ENCODE data around the gene SUSD4.

Gene SUSD4

DNA sequence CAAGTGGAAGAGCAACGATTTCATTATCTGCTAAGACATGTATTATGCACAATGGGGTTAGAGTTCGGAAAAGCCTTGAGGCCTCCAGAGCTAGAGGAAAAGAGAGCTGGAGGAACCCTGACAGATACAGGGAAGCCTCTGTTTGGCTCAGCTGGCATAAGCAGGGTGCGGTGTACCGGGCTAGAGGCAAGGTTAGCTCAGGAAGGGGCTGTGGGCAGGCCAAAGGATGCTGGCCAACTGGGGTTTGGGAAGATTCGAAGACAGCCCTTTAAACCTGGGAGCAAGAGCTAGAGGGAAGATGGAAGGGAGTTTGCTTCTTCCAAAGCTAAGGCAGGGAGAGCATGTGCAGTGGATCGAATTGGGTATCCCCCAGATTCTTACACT is 113.4 kb downstream of the SUSD4 start:
- TF ChIP-seq, protein P1, sequence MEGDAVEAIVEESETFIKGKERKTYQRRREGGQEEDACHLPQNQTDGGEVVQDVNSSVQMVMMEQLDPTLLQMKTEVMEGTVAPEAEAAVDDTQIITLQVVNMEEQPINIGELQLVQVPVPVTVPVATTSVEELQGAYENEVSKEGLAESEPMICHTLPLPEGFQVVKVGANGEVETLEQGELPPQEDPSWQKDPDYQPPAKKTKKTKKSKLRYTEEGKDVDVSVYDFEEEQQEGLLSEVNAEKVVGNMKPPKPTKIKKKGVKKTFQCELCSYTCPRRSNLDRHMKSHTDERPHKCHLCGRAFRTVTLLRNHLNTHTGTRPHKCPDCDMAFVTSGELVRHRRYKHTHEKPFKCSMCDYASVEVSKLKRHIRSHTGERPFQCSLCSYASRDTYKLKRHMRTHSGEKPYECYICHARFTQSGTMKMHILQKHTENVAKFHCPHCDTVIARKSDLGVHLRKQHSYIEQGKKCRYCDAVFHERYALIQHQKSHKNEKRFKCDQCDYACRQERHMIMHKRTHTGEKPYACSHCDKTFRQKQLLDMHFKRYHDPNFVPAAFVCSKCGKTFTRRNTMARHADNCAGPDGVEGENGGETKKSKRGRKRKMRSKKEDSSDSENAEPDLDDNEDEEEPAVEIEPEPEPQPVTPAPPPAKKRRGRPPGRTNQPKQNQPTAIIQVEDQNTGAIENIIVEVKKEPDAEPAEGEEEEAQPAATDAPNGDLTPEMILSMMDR (IDR thresholded peaks at IDR 0.05; ENCODE audit: low read depth, low read length) = no peak
- no peak overlapping the region for H3K4me3 ChIP-seq (ENCODE audit: low read depth, low read length)

DNA sequence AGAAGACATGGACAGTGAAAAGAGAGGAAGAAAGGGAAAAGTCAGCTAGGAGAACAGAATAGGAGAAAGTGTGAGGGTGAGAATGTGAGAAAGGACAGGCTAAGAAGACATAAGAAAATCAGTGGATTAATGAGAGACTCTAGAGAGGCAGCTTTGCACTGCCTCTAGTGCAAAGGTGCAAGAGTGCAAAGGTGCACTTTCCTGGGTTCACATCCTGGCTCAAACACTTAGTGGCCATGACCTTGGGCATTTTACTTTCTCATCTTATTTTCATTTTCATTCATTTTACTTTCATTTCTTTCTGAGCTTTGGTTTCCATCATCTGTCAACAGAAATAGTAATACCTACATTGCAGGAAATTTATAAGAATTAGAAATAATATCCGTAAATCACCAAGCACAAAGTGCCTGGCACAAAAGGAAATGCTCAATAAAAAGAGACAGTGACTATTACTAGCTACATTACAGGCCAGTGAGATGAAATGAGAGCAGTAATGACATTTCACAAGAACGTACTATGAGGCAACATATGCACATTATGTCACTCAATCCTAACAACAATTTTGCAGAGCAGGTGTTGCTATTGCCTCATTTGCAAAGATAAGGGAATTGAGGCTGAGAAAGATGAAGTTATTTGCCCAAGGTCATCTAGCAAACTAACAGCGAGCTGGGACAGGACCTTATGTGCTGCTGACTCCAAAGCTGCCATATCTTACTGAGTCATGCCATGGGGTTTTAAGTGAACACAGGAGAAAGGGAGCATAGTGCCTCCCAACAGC is 113.9 kb downstream of the SUSD4 start:
- TF ChIP-seq, protein P1 (IDR thresholded peaks at IDR 0.05; ENCODE audit: low read depth, low read length) = no peak
- no peak overlapping the region for H3K4me3 ChIP-seq (ENCODE audit: low read depth, low read length)

DNA sequence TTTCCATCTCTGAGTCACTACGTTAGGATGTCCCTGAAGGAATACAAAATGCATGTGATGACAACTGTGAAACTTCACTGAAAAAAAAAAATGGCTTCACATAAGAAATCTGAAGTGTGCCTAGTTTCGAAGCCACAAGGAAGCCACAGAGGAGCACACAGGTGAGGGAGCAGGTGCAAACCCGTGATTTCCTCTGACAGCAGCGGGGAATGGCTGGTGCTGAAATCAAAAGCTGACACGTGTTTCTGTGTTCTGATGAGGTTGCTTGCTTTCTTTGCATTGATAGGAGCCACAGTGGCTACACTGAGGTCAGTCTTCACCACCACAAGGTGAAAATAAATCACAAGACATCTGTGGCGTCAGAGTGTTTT is 115.2 kb downstream of the SUSD4 start:
- TF ChIP-seq, protein P1 (IDR thresholded peaks at IDR 0.05; ENCODE audit: low read depth, low read length) = no peak

DNA sequence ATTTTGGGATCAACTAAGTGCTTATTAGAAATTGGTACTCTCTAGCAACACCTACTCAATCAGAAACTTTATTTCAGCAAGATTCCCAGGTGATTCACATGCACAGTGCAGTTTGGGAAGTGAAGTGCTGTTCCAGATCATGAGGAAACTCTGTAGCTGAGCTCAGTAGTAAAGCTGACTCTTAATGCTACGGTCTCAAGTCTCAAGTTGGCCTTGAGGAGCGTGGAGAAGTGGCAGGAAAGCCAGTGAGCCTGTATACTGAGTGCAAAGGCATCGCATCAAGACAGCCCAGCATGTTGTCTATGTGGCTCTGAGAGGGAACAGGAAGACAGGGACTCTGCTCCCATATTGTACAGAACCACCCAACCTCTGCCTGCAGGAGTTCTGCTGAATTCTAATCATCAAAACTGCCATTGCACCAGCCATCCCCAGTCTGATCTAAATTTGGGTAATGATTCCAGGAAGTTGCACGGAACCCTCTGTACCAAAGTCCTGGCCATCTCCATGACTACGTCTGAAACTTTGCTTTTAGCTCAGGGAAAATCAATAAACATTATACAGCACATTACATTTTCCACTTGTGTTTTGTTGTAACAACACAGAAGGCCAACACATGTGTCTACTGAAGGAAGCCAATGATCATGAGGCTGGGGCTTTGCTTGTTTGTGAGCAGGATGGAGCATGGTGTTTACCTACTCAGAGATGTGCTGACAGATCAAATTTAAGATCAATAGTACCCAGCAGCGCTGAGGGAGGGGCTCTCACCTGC is 115.8 kb downstream of the SUSD4 start:
- no peak overlapping the region for H3K4me3 ChIP-seq (ENCODE audit: low read depth, low read length)
- TF ChIP-seq, protein P1 (IDR thresholded peaks at IDR 0.05; ENCODE audit: low read depth, low read length) = no peak

More for the DNA sequence above, 115.2 kb downstream of the SUSD4 start:
- H3K4me3 ChIP-seq (ENCODE audit: low read depth, low read length) = no peak overlapping the region

DNA sequence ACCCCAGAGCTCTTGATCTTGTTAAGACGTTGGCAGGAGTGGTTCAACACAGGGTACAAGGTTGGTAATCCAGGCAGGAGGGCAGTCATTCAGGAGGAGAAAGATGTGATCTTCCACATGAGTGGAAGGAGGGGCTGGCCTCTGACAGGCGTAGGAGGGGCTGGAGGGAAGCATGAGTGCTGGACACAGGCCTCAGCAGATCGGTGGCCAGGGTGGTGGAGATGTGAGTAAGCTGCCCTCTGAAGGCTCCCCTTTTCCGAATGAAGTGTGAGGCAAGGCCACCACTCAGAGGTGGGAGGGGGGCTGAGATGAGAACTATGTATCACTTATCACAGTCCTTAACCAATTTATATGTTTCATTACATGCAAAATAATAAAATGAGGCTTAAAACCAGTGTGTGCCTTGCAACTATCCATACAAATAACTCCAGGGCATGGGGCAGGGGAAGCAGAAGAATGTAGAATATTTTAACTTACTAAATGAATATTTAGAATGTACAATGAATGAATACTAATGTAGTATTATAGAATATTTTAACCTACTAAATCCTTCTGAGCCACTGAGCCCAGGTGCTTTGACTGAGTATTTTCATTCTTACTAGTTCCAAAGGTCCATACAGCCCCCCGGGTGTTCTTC is 117.4 kb downstream of the SUSD4 start:
- no peak overlapping the region for H3K4me3 ChIP-seq (ENCODE audit: low read depth, low read length)
- TF ChIP-seq, protein P1 (IDR thresholded peaks at IDR 0.05; ENCODE audit: low read depth, low read length) = no peak

DNA sequence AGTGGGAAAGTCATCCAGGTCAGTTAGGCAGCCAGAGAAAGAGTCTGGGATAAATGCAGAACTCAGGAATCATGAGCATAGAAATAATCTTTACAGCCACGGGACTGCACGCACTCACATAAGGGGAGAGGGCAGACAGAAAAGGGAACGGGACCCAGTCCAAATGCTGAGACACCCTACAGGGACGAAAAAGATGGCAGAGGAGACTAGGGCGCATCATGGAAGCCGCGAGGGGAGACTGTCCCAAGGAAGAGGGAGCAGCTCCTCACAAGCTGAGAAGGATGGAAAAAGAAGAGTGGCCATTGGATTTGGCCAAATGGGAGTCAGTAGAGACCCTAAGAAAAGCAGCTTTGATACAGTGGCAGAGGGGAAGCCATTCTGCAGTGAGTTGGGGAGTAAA is 118.0 kb downstream of the SUSD4 start:
- TF ChIP-seq, protein P1 (IDR thresholded peaks at IDR 0.05; ENCODE audit: low read depth, low read length) = no peak
- no peak overlapping the region for H3K4me3 ChIP-seq (ENCODE audit: low read depth, low read length)

DNA sequence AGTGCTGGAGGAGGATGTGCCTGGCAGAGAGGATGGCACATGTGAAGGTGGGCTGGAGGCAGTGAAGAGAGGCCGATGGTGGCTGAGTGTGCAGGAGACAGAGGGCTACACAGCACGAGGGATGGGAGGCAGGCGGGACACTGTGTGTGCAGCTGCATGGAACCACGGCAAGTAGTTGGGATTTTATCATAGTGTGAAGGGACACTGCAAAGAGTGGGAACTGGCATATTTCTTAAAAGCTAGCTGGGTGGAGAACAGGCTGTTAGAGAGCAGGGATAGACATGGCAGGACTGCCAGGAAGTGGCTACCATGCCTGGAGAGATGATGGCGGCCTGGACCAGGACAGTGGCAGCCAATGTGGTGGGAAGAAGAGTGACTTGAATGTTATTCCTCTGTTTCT is 118.6 kb downstream of the SUSD4 start:
- no peak overlapping the region for H3K4me3 ChIP-seq (ENCODE audit: low read depth, low read length)
- TF ChIP-seq, protein P1 (IDR thresholded peaks at IDR 0.05; ENCODE audit: low read depth, low read length) = no peak

Measured in WI38 (cell line).